Tibial artery (tissue), 4 donors: Measurements from ENCODE around the gene SCAF8.

Experiments
- DNase-seq, 2 donors: peaks; one replicate each; pipeline ENCODE4 v3.0.0-alpha.2; 2019
- H3K27ac ChIP-seq, 2 donors: fragments of 200-600 bp; sonication (generic) in 1 of 2; 1 replicate in 1 of 2; 2 replicates in 1 of 2; pipeline ENCODE4 v1.5.1; 2018 to 2019; ENCODE audit warnings: mild to moderate bottlenecking in 1 of 2
- H3K27me3 ChIP-seq, 2 donors: fragments of 200-600 bp; sonication (generic) in 1 of 2; one replicate each; pipeline versions ENCODE4 v1.5.1 to v1.6.0; 2016 to 2019
- H3K36me3 ChIP-seq, 3 donors: fragments of 200-600 bp; sonication (generic) in 2 of 3; one replicate each; pipeline ENCODE4 v1.5.1; 2016 to 2019; ENCODE audit warnings: mild to moderate bottlenecking in 2 of 3
- H3K4me1 ChIP-seq, 4 donors: fragments of 200-600 bp; sonication (generic) in 2 of 4; 1 replicate in 3 of 4; 2 replicates in 1 of 4; pipeline ENCODE4 v1.5.1; 2016 to 2019
- H3K4me3 ChIP-seq, 2 donors: fragments of 200-600 bp; sonication (generic) in 1 of 2; 1 replicate in 1 of 2; 2 replicates in 1 of 2; pipeline ENCODE4 v1.5.1; 2018 to 2019; ENCODE audit warnings: mild to moderate bottlenecking in 2 of 2
- H3K9me3 ChIP-seq, 3 donors: fragments of 200-600 bp; sonication (generic) in 1 of 3; one replicate each; pipeline ENCODE4 v1.5.1; 2016 to 2019
- CTCF ChIP-seq, 2 experiments: fragments of 200-600 bp in 1 of 2; fragments of 450-650 bp in 1 of 2; IDR thresholded peaks; one replicate each; pipeline ENCODE4 v1.5.1; 2017 to 2019; ENCODE audit warnings: antibody characterized with exemption in 2 of 2, mild to moderate bottlenecking in 1 of 2, moderate library complexity in 1 of 2
- intact Hi-C: fragments of 100-400 bp; cut with DNase I; formaldehyde crosslinking; loops from one replicate; pipeline ENCODE4 v1.15.0; 2023; ENCODE audit warnings: low total_unique reads

The SCAF8 gene

GRCh38 chr6:154791556-154792317, 58.5 kb downstream of the SCAF8 start:
- Histone ChIP-seq H3K4me1 (peaks cover 0 to 15% (median 0%) of the 10 kb centered on the region in 4 donors), H3K9me3 (no peaks in the 10 kb centered on the region), H3K27ac (no peak overlapping the region), H3K36me3 (peaks cover 13 to 31% (median 26%) of the 10 kb centered on the region in 3 donors), H3K4me3 (no peak overlapping the region), H3K27me3 (no peaks in the 10 kb centered on the region)
- no peak for TF ChIP-seq CTCF (IDR thresholded peaks at IDR 0.05)
- intact Hi-C loops: no loop called here
- no peak for DNase-seq

- DNase-seq: no peak
- intact Hi-C loops: no loop called here
- H3K36me3 ChIP-seq: peaks cover 13 to 37% (median 28%) of the 10 kb centered on the region in 3 donors
Measured at GRCh38 chr6:154792325-154792724, 59.1 kb downstream of the SCAF8 start.

GRCh38 chr6:154792761-154793160, 59.5 kb downstream of the SCAF8 start:
- intact Hi-C loops: no loop called here
- no peaks in the 10 kb centered on the region for H3K27me3 ChIP-seq
- H3K36me3 ChIP-seq: peaks cover 18 to 41% (median 31%) of the 10 kb centered on the region in 3 donors
- H3K27ac ChIP-seq: no peak overlapping the region
- TF ChIP-seq CTCF (IDR thresholded peaks at IDR 0.05): no peak
- no peaks in the 10 kb centered on the region for H3K9me3 ChIP-seq
- H3K4me1 ChIP-seq: peaks cover 0 to 15% (median 0%) of the 10 kb centered on the region in 4 donors
- no peak overlapping the region for H3K4me3 ChIP-seq
- no peak for DNase-seq

More at GRCh38 chr6:154792325-154792724, 59.1 kb downstream of the SCAF8 start:
- no peaks in the 10 kb centered on the region for H3K9me3 ChIP-seq
- H3K4me3 ChIP-seq: no peak overlapping the region
- peaks cover 0 to 15% (median 0%) of the 10 kb centered on the region in 4 donors for H3K4me1 ChIP-seq
- H3K27ac ChIP-seq: no peak overlapping the region
- H3K27me3 ChIP-seq: no peaks in the 10 kb centered on the region
- no peak for TF ChIP-seq CTCF (IDR thresholded peaks at IDR 0.05)

- Histone ChIP-seq H3K27me3 (no peaks in the 10 kb centered on the region), H3K4me1 (peaks cover 0 to 12% (median 0%) of the 10 kb centered on the region in 4 donors), H3K36me3 (peaks cover 24 to 45% (median 31%) of the 10 kb centered on the region in 3 donors), H3K27ac (no peak overlapping the region), H3K9me3 (no peaks in the 10 kb centered on the region), H3K4me3 (no peak overlapping the region)
- intact Hi-C loops: no loop called here
- no peak for TF ChIP-seq CTCF (IDR thresholded peaks at IDR 0.05)
- no peak for DNase-seq
Measured at GRCh38 chr6:154796484-154796883, 63.3 kb downstream of the SCAF8 start.

GRCh38 chr6:154797857-154798256, 64.6 kb downstream of the SCAF8 start:
- no peak for TF ChIP-seq CTCF (IDR thresholded peaks at IDR 0.05)
- intact Hi-C loops: no loop called here
- no peaks in the 10 kb centered on the region for H3K9me3 ChIP-seq
- H3K36me3 ChIP-seq: peaks cover 19 to 53% (median 31%) of the 10 kb centered on the region in 3 donors
- DNase-seq: no peak
- H3K4me1 ChIP-seq: peaks cover 0 to 8% (median 0%) of the 10 kb centered on the region in 4 donors
- H3K27ac ChIP-seq: no peak overlapping the region
- no peaks in the 10 kb centered on the region for H3K27me3 ChIP-seq
- H3K4me3 ChIP-seq: no peak overlapping the region
